Activated T-helper 1 cell treated with Interleukin-2 at 50 U/mL for 16 hours (primary cell): Measurements from ENCODE around the gene F8.
"Not testable (repeated sequence)": the region's sequence is repeated elsewhere in the genome, so short reads cannot be mapped to it uniquely, and the experiment has no call there.

Source experiments
- DNase-seq: peaks from one replicate; pipeline ENCODE4 v3.0.0-alpha.2; 2020; ENCODE audit warnings: low read depth

F8 gene

DNA sequence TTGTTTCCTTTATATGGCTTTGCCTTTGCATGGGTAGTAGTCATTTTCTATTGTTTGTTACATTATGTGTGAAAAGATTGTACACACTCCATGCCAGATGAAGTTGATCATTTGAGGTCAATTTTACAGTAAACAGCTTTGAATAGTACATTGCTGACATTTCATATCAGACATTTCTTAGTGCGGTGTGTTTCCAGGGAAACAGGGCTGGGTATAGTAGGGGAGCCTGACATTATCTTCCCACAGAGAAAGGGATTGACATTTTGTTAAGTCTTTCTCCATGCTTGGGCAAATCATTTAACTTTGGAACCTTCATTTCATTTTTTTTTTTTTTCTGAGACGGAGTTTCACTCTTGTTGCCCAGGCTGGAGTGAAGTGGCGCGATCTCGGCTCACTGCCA is 9.1 kb upstream of the F8 start:
- DNase-seq, result no peak

DNA sequence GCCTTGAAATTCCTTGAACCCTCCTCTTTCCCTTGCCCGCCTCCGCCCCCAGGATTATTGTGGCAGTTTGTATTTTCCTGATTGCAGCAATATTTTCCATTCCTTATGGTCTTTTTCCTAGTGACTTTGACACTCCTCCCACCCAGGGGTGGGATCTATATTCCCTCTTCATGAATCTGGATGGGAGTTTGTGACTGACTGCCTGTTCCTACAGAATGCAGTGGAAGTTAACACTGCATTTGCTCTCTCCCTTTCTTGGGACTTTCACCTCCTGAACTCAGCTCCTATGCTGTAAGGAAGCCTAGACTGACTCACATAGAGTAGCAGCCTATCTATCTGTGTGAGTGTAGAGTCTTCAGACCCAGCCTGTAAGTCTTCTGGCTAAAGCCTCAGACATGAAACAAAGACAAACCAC is 6.4 kb upstream of the F8 start:
- no peak for DNase-seq

DNA sequence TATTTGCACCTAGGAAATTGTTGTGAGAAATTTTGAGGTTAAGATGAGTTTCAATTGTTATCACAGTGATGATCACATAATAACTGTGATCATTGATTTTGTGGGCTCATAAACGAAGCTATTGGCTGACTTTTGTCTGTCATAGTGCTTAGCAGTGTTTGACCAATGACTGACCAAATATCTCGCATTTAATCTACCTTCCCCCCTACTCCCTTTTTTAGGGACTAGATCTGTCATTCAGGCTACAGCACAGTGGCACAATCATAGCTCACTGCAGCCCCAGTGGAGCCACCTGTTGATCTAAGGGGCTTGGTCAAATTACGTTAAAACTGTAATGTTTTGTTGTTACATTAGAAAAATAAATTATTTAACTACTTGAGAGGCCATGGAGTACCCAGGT is 5.6 kb upstream of the F8 start:
- no peak for DNase-seq

DNA sequence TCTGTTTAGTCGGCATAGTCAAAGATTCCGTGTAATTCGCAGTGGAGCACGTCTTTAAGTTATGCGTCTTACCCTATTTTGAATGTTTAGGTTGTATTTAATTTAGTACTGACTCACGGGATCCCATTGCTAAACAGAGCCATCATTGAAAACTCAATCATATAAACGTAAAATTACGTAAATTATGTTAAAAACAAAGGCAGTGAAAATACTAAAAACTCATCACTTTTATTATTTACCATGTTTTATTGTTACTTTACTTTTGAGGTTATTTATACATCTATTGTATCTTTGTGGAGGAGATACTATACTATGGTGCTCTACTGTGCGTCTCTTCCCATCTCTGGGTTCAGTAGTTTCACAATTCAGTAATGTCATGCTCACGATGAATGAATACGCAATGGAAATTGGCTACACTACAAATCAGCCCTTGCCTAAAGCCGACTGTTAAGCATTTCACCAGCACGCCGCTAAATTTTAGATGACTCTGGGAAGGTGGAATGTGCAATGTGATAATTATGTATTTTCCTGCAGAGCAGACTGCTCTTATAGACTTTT is 5.1 kb upstream of the F8 start:
- no peak for DNase-seq

DNA sequence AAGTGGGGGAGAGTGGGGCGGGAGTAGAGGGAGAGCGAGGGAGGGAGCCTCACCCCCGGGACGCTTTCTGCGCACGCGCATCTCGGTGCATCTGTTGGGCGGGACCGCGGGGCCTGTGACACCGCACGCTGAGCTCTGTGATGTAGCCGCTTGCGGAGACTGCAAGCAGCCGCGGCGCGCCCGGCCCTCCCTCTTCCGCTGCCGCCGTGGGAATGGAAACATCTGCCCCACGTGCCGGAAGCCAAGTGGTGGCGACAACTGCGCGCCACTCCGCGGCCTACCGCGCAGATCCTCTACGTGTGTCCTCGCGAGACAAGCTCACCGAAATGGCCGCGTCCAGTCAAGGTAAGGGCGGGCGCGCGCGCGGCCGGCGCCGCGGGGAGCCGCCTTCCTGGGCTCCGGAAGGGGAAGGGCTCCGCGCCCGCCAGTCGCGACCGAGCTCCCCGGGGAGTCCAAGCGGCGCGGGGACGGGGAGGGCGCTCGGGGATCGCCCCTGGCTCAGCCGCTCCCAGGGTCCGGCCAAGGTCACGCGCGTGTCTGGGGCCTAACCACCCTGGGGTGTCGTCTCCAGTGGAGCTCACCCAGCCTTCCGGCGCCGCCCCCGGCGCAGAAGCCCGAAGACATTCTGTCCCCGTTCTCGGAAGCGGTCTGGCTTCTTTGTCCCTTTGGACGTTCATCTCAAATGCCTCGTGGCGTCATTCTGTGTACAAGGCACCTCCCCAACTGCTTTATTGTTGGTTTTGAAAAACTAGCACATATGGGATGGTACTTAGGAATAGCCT is 4.4 kb upstream of the F8 start, which contains the start of gene FUNDC2:
Gene FUNDC2 (plus strand): TSS at position 118 of the 782 bp plus-strand sequence. CDS start 95 bp downstream, at position 213.
- DNase-seq, result peak; percentile 89

DNA sequence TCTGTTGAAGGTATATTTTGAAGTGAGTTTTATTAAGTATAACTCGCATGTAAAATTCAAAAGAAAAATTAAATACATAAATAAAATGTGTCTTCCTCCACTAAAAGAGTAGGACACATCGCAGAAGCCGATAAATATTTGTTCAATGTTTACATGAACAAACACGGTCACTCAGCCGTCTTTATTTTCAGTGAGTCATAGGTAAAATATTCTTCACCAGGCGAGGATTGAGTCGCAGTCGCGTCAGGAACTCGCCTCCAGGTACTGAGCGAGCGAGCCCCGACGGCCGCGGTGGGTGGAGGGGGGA is 3.9 kb upstream of the F8 start:
- DNase-seq, result no peak

DNA sequence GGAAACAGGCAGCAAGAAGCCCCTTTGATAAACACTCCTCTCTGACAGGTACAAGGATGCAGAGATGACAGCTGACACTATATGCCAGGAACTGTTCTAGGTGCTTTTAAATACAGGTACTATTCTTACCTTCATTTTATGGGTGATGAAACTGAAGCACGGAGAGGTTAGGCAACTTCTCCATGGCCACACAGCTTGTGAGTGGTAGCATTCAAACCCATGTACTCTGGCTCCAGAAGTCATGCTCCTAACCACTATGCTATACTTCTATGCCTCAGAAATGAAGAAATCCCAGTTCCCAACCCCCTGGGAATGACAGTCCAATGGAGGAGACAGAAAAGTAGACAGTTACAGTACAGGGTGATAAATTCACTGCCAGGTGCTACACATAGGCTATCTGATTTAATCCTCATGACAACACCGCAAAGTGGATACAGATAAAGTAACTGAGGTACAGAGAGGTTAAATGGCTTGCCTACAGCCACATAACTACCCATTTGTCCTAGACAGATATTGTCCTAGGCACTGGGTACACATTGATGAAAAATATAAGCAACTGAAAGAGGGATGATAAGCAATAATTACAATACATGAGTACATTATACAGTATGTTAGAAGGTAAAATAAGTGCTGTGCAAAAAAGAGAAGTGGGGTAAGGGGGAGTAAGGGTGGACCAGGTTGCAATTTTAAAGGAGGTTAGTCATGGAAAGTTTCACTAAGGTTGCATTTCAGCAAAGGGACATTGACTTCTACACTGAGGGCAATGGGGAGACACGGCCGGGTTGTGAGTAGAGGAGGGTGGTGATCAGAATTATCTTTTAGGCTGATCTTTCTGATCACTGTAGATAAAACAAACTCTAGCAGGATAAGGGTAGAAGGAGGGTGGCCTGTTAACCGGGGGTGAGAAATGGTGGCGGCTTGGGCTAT is 1.6 kb upstream of the F8 start:
- DNase-seq, result no peak

DNA sequence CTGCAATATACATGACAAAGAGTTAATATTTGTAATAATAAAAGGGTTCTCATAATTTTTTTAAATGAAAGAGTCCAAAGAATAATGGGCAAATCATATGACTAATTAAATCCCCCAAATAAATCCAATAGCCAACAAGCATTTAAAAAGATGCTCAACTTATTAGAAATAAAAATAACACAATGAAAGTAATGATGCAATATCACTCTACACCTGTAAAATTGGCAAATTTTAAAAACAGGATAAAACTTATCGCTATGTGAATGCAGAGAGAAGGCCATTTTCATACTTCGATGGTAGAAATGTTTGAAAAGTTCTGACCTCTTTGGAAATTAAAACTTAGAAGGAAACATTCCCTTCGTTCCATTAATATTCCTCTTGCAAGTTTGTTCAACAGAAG is 1.9 kb downstream of the F8 start:
- DNase-seq, result no peak

DNA sequence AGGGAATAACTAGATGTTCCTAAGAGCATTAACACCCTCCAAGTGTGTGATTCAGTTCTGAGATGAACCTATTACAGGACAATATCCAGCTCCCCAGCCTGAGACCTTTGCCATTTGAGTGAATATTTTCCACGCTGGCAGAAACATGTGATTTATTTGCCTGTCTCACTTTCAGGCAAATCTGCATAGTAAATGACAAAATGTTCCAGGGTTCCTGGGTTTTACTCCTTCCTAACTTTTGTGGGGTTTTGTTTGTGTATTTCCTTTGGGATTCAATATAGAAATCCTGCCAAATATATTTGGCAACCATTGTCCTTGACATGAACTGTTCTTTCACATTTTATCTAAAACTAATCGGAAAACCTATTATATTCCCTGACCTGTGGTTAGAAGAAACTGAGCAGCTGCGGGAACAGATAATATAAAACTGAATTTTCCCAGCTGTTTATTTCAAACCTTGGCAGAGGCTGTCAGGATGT is 12.5 kb downstream of the F8 start:
- no peak for DNase-seq

DNA sequence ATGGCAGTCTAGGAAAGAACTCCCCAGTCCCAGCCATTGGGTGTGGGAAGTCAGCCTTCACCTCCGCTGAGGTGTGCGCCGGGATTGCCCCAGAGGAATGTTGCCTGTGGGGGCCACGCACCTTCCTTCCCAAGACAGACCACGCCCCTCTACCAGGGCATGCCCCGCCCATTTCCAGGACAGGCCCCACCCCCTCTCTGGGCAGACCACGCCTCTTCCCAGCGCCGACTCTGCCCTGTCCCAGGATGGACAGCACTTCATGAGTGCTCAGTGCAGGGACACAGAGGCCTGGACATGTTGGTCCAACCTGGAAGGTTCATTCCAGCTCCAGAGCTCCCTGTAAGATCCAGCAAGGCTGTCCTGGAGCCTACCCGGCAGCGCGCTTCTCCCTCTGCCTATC is 13.9 kb downstream of the F8 start:
- DNase-seq, result not testable (repeated sequence)

DNA sequence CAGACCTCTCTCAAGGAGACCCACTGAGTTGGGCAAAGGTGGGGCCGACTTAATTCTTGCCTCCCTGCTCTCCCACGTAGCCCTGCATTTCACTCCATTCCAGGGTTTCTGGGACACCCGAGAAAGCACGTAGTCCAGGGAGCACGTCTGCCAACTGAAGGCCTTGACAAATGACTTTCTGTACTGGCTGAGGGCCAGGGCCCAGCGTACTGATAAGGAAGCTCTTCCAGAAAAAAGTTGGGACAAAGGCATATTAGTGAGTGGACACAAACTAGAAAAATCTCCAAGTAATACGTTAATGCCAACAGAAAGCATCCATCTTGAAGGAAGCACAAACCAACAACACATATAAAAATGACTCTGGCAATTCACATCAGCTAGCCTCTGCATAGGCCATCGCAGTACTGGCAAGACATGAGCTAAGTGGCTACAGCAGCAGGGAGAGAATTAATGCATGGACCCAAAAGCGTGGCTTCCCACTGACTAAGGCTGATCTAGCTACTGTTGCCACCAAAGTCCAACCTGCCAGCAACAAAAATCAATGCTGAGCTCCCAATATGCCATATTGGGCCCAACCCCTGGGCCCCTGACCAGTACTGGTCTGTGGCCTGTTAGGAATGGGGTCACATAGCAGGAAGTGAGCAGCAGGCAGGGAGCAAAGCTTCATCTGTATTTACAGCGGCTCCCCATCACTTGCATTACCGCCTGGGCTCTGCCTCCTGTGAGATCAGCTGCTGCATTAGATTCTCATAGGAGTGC is 15.4 kb downstream of the F8 start:
- not testable (repeated sequence) for DNase-seq

DNA sequence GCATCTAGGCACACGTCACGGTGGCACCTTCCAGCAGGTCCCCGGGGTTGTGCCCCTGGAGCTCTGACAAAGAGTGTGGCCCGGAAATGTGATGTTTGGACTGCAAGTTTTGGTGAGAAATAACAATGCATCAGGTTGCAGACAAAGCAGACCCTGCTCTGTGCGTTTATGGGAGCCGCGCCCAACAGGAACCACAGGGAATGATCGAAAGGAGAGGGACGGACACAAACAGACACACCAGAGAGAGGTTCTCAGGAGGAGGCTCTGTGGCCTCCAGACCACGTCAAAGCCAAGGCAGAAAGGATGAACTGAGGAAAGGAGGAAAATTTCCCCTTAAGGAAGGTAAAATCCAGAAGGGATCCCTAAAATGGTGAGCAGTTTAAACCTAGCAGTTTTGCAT is 16.1 kb downstream of the F8 start:
- not testable (repeated sequence) for DNase-seq

DNA sequence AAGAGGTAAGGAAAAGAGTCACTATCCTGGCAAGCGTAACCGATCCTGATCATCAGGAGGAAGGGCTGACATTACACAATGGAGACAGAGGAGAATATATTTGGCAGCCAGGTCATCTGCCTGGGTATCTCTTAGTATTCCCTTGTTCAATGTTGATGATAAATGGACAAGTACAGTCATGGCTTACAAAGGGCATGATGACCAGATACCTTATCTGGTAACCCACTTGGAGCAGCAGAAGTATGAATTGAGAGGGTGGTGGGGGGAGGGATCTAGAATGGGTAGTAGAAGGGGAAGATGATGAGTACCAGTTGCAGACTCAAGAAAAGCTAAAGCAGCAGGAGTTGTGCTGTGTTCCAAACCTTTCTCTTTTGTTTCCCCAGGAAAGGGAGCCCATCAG is 17.3 kb downstream of the F8 start:
- no peak for DNase-seq

DNA sequence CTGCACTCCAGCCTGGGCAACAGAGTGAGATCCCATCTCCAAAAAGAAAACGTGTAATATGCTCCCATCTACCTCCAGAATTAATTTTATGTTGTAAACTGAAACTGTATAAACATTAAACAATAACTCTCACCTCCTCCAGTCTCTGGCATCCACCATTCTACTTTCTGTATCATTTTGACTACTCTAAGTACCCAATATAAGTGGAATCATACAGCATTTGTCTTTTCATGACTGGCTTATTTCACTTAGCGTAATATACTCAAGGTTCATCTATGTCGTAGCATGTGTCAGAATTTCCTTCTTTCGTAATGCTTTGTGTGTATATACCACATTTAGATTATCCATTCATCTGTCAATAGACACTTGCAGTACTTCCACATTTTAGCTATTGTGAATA is 20.6 kb downstream of the F8 start:
- DNase-seq, result no peak

DNA sequence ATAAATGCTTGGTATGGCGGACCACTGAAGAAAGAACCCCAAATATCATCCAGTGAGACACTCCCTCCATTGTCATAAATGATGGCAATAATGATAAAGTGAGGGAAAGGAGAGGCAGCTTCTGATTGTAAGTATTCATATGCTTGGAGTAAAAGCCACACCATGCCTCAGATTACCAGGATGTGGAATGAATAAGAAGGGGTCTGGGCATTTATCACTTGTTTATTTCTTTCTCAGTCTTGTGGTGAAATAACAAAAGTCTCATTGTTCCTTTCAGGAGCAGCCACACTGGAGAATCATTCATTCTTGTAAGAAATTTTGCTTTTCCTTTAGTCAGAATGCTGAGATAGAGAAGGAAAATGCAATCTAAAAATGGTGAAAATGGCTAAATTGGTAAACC is 21.7 kb downstream of the F8 start:
- DNase-seq, result no peak

DNA sequence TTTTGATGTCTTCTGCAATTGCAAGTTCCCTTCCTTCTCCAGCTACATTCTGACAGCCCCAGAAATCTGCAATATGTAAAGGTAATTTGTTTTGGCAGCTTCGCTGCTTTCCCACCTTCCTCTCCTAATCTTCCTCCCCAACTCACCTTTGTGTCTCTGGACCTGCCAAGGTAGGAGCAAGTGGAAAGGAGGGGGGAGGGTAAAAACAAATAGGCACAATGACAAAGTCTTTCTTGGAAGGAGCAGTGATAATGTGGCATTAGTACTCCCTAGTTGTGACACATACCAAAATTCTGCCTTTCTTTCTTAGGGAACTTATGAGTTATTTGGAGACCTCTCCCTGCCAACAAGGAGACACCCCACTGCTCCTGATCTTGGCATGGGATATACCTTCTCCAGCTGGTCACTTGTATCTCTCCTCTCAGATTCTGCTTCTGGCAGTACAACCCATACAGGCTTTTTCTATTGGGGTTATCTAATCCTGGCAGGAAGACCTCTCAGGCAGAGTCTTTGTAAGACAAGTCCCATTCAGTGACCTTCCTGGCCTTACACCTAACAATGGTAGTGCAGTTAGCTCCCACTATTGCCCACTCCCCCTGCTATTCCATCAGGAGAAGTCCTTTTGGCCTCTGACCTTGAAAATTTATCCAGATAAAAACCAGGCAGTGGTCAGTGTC is 24.2 kb downstream of the F8 start:
- no peak for DNase-seq

DNA sequence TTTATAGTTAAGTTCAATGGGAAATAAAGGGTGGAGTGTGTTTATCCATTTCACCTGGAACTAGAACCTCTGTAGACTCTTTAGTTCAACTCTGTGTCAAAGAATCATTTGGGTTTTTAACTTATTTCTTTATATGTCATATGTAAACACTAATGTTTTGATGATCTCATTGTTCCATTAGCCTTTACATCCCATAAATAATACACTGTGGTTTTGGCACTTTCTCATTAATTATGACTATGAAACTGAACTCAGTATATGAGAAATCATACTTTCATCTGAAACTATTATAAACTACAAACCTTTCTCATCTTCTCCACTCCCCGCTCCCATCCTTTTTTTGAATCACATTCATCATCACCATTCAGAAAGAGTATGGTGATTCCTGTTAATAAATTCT is 31.0 kb downstream of the F8 start:
- DNase-seq, result no peak

DNA sequence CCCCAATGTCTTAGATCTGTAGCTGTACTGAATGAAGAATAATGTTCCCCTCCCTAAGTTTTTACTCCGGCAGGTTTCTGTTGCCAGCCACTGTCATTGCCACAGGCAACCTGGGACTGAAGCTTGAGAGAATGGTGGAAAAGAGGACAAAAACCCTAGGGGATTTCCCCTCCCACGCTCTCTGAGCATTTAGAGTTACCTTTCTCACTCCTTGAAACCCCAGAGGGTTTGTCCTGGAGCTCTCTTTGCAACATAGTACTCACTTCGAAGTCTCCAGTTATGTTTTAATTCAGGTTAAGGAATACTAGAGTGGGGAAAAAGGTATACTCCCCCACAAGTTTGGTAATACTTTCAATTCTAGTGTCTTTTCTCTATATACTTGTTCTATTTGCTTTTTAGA is 31.5 kb downstream of the F8 start:
- DNase-seq, result no peak

DNA sequence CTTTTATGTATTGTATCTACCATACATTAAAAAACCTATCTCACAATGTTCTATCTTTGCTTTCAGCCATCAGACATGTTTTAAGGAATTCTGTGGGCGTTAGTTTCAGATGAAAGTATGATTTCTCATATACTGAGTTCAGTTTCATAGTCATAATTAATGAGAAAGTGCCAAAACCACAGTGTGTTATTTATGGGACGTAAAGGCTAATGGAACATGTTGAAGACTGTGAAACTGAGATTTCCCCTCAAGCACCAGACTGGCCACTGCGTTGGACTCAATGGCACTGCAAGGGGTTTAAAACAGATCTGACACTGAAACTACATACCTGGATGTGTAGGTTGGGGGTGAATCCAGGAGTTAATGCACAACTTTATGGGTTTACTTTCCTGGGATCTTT is 32.0 kb downstream of the F8 start:
- no peak for DNase-seq

DNA sequence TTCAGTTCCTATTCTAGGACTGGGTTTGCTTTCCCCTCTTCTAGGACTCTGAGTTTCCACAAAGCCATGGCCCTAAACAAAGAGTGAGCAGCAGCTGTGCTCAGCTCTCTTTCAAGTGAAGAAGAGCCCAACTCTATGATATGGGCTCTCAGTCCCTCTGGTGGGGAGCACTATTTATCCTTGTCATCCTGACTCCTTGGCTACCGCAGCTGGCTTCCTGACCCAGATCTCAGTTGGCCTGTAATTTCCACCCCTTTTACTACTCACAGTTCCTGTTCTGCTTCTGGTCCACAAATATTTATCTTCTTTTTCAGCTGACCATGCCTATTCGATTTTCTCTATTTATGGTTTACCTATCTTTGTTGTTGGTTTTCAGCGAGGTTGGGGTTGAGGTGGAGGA is 33.8 kb downstream of the F8 start:
- no peak for DNase-seq

DNA sequence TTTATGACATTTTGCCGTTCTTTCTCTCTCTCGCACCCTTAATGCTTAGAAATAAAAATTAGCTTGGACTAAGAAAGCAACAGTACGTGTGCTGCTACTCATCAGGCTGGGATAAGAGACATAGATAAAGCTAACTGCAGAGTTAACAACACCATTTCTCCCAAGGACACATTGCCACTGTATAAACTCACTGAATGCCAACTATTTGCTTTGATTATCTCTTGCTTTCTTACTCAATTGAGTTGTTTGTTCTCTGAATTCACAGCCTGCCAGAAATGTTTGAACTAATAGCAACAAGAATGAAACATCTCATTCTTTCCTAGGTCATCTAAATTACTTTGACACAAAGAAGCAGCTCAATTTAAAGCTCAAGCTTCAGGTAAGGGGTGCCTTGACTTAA is 34.6 kb downstream of the F8 start:
- DNase-seq, result no peak
